ENCODE data around the gene PTPRM. TPM values are rescaled to one million over a fixed set of nuclear protein-coding genes. Genes with fewer than 3 reads are reported as not detected.

The PTPRM gene
- total and polyA plus RNA-seq, 4 donors, result 9.2 to 23.0 (median 12.7) TPM

GRCh38 chr18:8428951-8429350, 861.8 kb downstream of the PTPRM start:
- no peak overlapping the region for H3K27ac ChIP-seq (ENCODE audit: low read depth in 1 of 2, low read length in 2 of 2)
- WGBS, result 82% methylated on average over 6 of the region's 6 CpGs
- no peaks in the 10 kb centered on the region for H3K9me3 ChIP-seq (ENCODE audit: control insufficient read depth in 4 of 4, low read length in 3 of 4)
- H3K9ac ChIP-seq (ENCODE audit: low read depth in 1 of 2, low read length in 2 of 2), result no peak overlapping the region
- no peaks in the 10 kb centered on the region for H3K36me3 ChIP-seq (ENCODE audit: control insufficient read depth in 4 of 4, insufficient read depth in 3 of 4, low read depth in 1 of 4, low read length in 3 of 4)
- H3K27me3 ChIP-seq (ENCODE audit: control insufficient read depth in 4 of 4, insufficient read depth in 4 of 4, low read length in 3 of 4), result no peaks in the 10 kb centered on the region
- no peaks in the 10 kb centered on the region for H3K4me1 ChIP-seq (ENCODE audit: control insufficient read depth in 4 of 4, insufficient read depth in 4 of 4, low read length in 3 of 4)
- DNase-seq (ENCODE audit: low spot score), result no peak
- TF ChIP-seq JUND (IDR thresholded peaks at IDR 0.05) (no peak), FOXA1 (IDR thresholded peaks at IDR 0.05) (no peak), TAF1 (conservative IDR thresholded peaks at IDR 0.05) (no peak), HNF4G (IDR thresholded peaks at IDR 0.05) (no peak), HNF4A (conservative IDR thresholded peaks at IDR 0.05) (no peak), SP1 (IDR thresholded peaks at IDR 0.05) (no peak), GABPA (IDR thresholded peaks at IDR 0.05 in 1 of 2, conservative IDR thresholded peaks at IDR 0.05 in 1 of 2) (no peak), EGR1 (IDR thresholded peaks at IDR 0.05; ENCODE audit: low read depth in 2 of 2) (no peak), ATF3 (IDR thresholded peaks at IDR 0.05) (no peak), CTCF (IDR thresholded peaks at IDR 0.05; ENCODE audit: low read depth, low read length, missing input control) (no peak), NR2F2 (IDR thresholded peaks at IDR 0.05) (no peak)
- H3K4me3 ChIP-seq (ENCODE audit: low read depth in 1 of 3, low read length in 3 of 3), result no peak overlapping the region

- 78% methylated on average over 4 of the region's 4 CpGs for WGBS
- no peak overlapping the region for H3K9ac ChIP-seq (ENCODE audit: low read depth in 1 of 2, low read length in 2 of 2)
- DNase-seq (ENCODE audit: low spot score), result no peak
Observed at GRCh38 chr18:8431036-8431435, 863.9 kb downstream of the PTPRM start.

More at GRCh38 chr18:8431036-8431435, 863.9 kb downstream of the PTPRM start:
- Histone ChIP-seq H3K4me1 (ENCODE audit: control insufficient read depth in 4 of 4, insufficient read depth in 4 of 4, low read length in 3 of 4) (no peaks in the 10 kb centered on the region), H3K36me3 (ENCODE audit: control insufficient read depth in 4 of 4, insufficient read depth in 3 of 4, low read depth in 1 of 4, low read length in 3 of 4) (no peaks in the 10 kb centered on the region), H3K9me3 (ENCODE audit: control insufficient read depth in 4 of 4, low read length in 3 of 4) (no peaks in the 10 kb centered on the region), H3K4me3 (ENCODE audit: low read depth in 1 of 3, low read length in 3 of 3) (no peak overlapping the region), H3K27me3 (ENCODE audit: control insufficient read depth in 4 of 4, insufficient read depth in 4 of 4, low read length in 3 of 4) (no peaks in the 10 kb centered on the region), H3K27ac (ENCODE audit: low read depth in 1 of 2, low read length in 2 of 2) (no peak overlapping the region)
- TF ChIP-seq HNF4G (IDR thresholded peaks at IDR 0.05), result no peak
- no peak for TF ChIP-seq ZBTB33 (IDR thresholded peaks at IDR 0.05)
- TF ChIP-seq EGR1 (IDR thresholded peaks at IDR 0.05; ENCODE audit: low read depth in 2 of 2), result no peak
- no peak for TF ChIP-seq GABPA (IDR thresholded peaks at IDR 0.05 in 1 of 2, conservative IDR thresholded peaks at IDR 0.05 in 1 of 2)
- no peak for TF ChIP-seq NR2F2 (IDR thresholded peaks at IDR 0.05)
- TF ChIP-seq HNF4A (conservative IDR thresholded peaks at IDR 0.05), result no peak
- TF ChIP-seq SP1 (IDR thresholded peaks at IDR 0.05), result no peak
- TF ChIP-seq FOXA1 (IDR thresholded peaks at IDR 0.05), result no peak
- TF ChIP-seq RXRA (IDR thresholded peaks at IDR 0.05), result no peak
- no peak for TF ChIP-seq JUND (IDR thresholded peaks at IDR 0.05)
- TF ChIP-seq YY1 (IDR thresholded peaks at IDR 0.05), result no peak
- TF ChIP-seq RAD21 (IDR thresholded peaks at IDR 0.05), result no peak
- no peak for TF ChIP-seq TAF1 (conservative IDR thresholded peaks at IDR 0.05)
- TF ChIP-seq FOXA2 (IDR thresholded peaks at IDR 0.05), result no peak
- TF ChIP-seq ATF3 (IDR thresholded peaks at IDR 0.05), result no peak
- TF ChIP-seq MAX (IDR thresholded peaks at IDR 0.05), result no peak
- no peak for TF ChIP-seq CTCF (IDR thresholded peaks at IDR 0.05; ENCODE audit: low read depth, low read length, missing input control)
- no peak for TF ChIP-seq REST (IDR thresholded peaks at IDR 0.05)
